Measurements from ENCODE around the gene SH3PXD2A. TPM values are rescaled to one million over a fixed set of nuclear protein-coding genes. Genes with fewer than 3 reads are reported as not detected.

The SH3PXD2A gene
- total and polyA plus RNA-seq, 10 of the 15 experiments (the other 5 are each of a cell fraction or from before 2014, with no cell fraction given), result 0.63 to 14.0 (median 4.4) TPM

DNA sequence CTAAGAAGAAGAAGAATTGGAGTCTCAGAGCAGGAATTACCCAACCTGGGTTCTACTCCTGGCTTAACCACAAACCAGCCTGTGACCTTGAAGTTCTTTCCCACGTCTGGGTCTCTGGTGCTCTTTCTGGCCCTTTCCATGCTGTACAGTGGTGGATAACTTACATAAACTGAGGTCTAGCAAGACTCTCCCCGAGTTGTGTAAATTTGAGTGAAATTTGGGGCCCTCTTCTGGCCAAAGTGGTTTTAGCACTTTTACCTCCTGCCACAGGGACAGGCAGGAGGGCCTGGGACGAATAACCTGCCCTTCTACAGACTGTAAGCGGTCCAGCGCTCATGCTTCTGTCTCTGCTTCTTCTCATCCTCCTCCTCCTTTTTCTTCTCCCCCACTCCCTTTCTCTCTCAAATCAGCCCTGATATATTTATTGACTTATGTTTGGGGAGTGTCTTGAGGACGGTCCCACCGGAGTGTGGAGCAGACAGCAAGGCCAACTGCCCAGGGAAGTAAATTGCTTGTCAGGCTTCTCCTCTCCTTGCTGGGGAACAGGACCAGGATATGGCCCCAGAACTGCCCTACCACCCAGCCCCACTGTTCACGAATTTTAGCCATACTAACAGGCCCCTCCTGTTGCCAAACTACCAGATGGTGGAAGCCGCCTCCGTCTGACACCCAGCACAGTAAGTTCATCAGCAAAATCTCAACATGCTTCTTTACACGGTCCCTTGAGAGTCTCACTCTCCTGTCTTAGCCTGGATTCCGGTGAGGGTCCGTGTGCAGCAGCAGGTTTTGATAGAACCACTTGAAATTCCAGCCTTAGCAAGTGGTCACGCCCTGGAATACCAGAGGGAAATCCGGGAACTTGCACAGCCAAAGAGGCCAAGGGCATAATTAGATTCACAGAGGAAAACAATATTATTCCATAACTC lies 4.0 kb upstream of the SH3PXD2A start (continued):
- TF ChIP-seq, protein P1, sequence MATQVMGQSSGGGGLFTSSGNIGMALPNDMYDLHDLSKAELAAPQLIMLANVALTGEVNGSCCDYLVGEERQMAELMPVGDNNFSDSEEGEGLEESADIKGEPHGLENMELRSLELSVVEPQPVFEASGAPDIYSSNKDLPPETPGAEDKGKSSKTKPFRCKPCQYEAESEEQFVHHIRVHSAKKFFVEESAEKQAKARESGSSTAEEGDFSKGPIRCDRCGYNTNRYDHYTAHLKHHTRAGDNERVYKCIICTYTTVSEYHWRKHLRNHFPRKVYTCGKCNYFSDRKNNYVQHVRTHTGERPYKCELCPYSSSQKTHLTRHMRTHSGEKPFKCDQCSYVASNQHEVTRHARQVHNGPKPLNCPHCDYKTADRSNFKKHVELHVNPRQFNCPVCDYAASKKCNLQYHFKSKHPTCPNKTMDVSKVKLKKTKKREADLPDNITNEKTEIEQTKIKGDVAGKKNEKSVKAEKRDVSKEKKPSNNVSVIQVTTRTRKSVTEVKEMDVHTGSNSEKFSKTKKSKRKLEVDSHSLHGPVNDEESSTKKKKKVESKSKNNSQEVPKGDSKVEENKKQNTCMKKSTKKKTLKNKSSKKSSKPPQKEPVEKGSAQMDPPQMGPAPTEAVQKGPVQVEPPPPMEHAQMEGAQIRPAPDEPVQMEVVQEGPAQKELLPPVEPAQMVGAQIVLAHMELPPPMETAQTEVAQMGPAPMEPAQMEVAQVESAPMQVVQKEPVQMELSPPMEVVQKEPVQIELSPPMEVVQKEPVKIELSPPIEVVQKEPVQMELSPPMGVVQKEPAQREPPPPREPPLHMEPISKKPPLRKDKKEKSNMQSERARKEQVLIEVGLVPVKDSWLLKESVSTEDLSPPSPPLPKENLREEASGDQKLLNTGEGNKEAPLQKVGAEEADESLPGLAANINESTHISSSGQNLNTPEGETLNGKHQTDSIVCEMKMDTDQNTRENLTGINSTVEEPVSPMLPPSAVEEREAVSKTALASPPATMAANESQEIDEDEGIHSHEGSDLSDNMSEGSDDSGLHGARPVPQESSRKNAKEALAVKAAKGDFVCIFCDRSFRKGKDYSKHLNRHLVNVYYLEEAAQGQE (IDR thresholded peaks at IDR 0.05; ENCODE audit: low read depth, low read length), result peak; percentile 19; the same call in 1 of the 2 replicates
- TF ChIP-seq CBX5 (IDR thresholded peaks at IDR 0.05; ENCODE audit: low read depth) (no peak), STAT1 (conservative IDR thresholded peaks at IDR 0.05) (no peak), ZSCAN29 (IDR thresholded peaks at IDR 0.05) (no peak), RAD21 (IDR thresholded peaks at IDR 0.05; ENCODE audit: insufficient read depth, low read depth, low read length) (peak; percentile 68), PML (IDR thresholded peaks at IDR 0.05; ENCODE audit: low read length) (no peak), POLR2AphosphoS5 (IDR thresholded peaks at IDR 0.05; ENCODE audit: low read length) (no peak), SREBF2 (IDR thresholded peaks at IDR 0.05; ENCODE audit: low read length) (no peak), JUND (IDR thresholded peaks at IDR 0.05; ENCODE audit: low read depth, low read length) (no peak), ETV6 (conservative IDR thresholded peaks at IDR 0.05 in 1 of 2, IDR thresholded peaks at IDR 0.05 in 1 of 2; ENCODE audit: borderline replicate concordance in 1 of 2, low read depth in 1 of 2) (no peak), CBFB (IDR thresholded peaks at IDR 0.05; ENCODE audit: low read depth) (no peak), SMAD1 (IDR thresholded peaks at IDR 0.05; ENCODE audit: low read depth, partially characterized antibody) (no peak), RAD51 (IDR thresholded peaks at IDR 0.05) (no peak), SRF (IDR thresholded peaks at IDR 0.05; ENCODE audit: low read depth in 2 of 2, low read length in 2 of 2) (no peak), HDGF (IDR thresholded peaks at IDR 0.05) (no peak)
- TF ChIP-seq, protein P2, sequence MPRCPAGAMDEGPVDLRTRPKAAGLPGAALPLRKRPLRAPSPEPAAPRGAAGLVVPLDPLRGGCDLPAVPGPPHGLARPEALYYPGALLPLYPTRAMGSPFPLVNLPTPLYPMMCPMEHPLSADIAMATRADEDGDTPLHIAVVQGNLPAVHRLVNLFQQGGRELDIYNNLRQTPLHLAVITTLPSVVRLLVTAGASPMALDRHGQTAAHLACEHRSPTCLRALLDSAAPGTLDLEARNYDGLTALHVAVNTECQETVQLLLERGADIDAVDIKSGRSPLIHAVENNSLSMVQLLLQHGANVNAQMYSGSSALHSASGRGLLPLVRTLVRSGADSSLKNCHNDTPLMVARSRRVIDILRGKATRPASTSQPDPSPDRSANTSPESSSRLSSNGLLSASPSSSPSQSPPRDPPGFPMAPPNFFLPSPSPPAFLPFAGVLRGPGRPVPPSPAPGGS (IDR thresholded peaks at IDR 0.05; ENCODE audit: borderline replicate concordance, insufficient read depth, low read depth, low read length, poor library complexity, severe bottlenecking), result no peak
- TF ChIP-seq, protein P3, sequence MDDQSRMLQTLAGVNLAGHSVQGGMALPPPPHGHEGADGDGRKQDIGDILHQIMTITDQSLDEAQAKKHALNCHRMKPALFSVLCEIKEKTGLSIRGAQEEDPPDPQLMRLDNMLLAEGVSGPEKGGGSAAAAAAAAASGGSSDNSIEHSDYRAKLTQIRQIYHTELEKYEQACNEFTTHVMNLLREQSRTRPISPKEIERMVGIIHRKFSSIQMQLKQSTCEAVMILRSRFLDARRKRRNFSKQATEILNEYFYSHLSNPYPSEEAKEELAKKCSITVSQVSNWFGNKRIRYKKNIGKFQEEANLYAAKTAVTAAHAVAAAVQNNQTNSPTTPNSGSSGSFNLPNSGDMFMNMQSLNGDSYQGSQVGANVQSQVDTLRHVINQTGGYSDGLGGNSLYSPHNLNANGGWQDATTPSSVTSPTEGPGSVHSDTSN (IDR thresholded peaks at IDR 0.05; ENCODE audit: insufficient replicate concordance, low read depth, low read length), result no peak
- TF ChIP-seq, protein P4, sequence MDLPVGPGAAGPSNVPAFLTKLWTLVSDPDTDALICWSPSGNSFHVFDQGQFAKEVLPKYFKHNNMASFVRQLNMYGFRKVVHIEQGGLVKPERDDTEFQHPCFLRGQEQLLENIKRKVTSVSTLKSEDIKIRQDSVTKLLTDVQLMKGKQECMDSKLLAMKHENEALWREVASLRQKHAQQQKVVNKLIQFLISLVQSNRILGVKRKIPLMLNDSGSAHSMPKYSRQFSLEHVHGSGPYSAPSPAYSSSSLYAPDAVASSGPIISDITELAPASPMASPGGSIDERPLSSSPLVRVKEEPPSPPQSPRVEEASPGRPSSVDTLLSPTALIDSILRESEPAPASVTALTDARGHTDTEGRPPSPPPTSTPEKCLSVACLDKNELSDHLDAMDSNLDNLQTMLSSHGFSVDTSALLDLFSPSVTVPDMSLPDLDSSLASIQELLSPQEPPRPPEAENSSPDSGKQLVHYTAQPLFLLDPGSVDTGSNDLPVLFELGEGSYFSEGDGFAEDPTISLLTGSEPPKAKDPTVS (IDR thresholded peaks at IDR 0.05; ENCODE audit: low read depth, low read length), result no peak
- TF ChIP-seq, protein P5, sequence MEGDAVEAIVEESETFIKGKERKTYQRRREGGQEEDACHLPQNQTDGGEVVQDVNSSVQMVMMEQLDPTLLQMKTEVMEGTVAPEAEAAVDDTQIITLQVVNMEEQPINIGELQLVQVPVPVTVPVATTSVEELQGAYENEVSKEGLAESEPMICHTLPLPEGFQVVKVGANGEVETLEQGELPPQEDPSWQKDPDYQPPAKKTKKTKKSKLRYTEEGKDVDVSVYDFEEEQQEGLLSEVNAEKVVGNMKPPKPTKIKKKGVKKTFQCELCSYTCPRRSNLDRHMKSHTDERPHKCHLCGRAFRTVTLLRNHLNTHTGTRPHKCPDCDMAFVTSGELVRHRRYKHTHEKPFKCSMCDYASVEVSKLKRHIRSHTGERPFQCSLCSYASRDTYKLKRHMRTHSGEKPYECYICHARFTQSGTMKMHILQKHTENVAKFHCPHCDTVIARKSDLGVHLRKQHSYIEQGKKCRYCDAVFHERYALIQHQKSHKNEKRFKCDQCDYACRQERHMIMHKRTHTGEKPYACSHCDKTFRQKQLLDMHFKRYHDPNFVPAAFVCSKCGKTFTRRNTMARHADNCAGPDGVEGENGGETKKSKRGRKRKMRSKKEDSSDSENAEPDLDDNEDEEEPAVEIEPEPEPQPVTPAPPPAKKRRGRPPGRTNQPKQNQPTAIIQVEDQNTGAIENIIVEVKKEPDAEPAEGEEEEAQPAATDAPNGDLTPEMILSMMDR (IDR thresholded peaks at IDR 0.05 in 2 of 3, conservative IDR thresholded peaks at IDR 0.05 in 1 of 3; ENCODE audit: control insufficient read depth in 2 of 3, extremely low read depth in 1 of 3, insufficient read depth in 1 of 3, low read depth in 3 of 3, low read length in 3 of 3), result peak; percentile 54 to 71 (median 63); a peak in 5 of 6 replicates

Measured in GM12878 (cell line).